SH-SY5Y (cell line): ENCODE measurements around the gene TAOK3.

ENCODE experiments used
- GATA2 ChIP-seq: IDR thresholded peaks from 2 replicates; pipeline ENCODE4 v1.6.1; 2011; ENCODE audit warnings: mild to moderate bottlenecking, low read depth, low read length
- GATA3 ChIP-seq: IDR thresholded peaks from 2 replicates; pipeline ENCODE4 v1.6.1; 2011; ENCODE audit warnings: low read depth, mild to moderate bottlenecking, low read length, moderate library complexity

Gene TAOK3

DNA sequence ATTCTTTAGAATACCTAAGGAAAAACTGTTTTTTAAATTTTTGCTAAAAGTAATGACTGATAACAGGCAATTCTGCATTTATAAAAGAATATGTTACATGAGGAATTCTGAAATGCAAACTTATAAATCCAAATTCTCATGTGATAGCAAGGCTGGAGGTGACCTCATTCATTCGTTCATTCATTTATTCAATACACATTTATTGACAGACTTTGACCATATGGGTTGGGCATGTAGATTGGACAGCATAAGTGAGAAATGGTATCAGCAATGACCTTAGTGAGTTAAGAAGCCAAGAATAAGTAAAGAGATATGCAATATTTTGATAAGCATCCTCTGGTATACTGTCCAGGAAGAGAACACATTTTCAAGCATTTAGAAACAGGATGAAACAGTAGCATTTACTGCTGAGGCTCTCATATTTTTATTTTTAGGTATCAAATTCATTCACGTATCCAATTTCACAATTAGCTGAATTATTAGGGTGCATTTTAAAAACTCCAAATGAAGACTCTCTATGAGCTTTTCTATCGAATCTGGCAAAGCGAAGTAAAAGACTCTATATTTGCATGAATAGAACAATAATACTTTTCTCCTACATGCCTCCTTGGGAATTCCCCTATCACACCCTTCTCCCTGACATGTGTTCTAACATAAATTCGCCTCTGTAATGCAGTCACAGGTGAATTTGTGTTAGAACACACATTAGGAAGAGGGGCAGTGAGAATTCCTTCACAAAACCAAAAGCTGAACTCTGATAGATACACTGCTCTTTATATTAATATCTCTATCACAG lies 186.9 kb downstream of the TAOK3 start:
- TF ChIP-seq GATA3: no peak
- no peak for TF ChIP-seq GATA2

DNA sequence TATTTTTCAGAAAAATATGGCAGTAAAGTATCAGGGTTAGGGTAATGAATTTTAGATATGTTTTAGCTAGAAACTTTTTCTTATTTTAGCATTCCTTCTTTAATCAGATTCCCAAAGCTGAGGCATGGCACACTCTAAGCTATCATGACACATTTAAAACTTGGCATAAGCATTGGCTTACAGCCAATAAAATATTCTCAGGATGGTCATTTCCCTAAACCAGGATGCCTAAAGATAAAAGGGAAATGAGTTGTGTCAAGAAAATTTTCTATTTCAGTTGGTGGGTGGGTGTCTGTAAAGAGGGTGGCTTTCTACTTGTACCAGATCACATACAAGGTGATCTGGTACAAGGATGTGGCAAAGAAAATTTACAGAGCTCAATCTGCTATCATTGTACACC lies 189.0 kb downstream of the TAOK3 start:
- no peak for TF ChIP-seq GATA3
- no peak for TF ChIP-seq GATA2

- TF ChIP-seq GATA2: no peak
- TF ChIP-seq GATA3: no peak
Observed at GRCh38 chr12:118183155-118183554, 189.6 kb downstream of the TAOK3 start.

- TF ChIP-seq GATA2 (no peak), GATA3 (no peak)
Observed at GRCh38 chr12:118175823-118176447, 196.8 kb downstream of the TAOK3 start.

DNA sequence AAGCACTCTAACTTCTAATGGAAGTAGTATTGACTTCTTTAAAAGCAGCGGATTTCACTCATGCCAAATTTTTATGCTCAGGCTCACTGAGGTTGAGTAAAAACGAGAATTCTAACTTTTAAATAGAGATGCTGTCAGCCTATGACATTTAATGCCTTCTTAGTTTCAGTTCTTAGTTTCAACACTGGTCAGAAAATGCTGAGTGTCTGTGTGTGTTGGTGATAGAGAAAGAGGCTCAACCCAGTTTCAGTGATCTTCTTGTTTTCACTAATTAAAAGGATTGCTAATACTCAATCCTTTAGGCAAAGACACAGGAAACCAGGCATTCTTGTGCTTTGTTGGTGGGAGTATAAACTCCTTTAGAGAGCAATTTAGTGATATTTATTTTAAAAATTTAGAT lies 205.8 kb downstream of the TAOK3 start:
- TF ChIP-seq GATA2 (no peak), GATA3 (no peak)

- TF ChIP-seq GATA3 (no peak), GATA2 (peak; percentile 15; the same call in 1 of the 2 replicates)
Observed at GRCh38 chr12:118164798-118165486, 207.8 kb downstream of the TAOK3 start.

DNA sequence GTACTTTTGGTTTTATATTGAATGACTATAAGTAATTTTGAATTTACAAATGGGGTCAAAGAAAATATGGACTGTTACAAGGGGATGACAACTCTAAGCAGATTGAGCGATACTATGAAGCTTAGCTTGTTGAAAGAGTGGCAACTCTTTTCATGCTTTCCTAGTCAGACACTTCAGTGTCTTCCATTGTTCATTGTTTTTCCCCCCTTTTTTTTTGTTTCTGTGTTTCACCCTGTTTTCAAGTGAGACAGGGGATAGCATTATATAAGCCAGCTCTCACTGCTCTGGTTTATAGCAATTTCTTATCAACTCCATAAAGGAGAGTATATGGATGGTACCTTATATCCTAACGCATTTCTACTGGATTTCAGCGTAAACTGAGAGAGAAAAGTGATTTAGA lies 212.2 kb downstream of the TAOK3 start:
- TF ChIP-seq GATA2: no peak

- TF ChIP-seq GATA3 (no peak), GATA2 (no peak)
Observed at GRCh38 chr12:118151755-118152154, 221.0 kb downstream of the TAOK3 start.

GRCh38 chr12:118150625-118151024 lies 222.1 kb downstream of the TAOK3 start:
- no peak for TF ChIP-seq GATA3
- no peak for TF ChIP-seq GATA2

- TF ChIP-seq GATA2 (no peak), GATA3 (no peak)
Observed at GRCh38 chr12:118148287-118148686, 224.4 kb downstream of the TAOK3 start.

DNA sequence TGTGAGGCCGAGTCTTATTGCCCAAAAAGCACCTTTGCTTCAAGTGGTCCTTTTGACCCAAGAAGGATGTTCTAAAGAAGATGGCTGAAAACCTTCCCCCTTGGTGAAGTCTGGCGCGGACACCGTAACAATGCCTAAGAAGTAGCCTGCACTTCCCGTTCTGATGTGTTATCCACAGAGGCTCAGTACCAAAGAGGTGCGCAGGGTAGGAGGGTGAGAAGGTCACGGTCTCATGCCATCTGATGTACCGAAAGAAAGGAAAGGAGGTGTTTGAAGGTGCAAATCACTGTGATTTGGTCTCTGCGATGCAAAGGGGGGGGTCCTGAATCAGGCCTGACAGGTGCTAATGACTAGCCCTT lies 226.9 kb downstream of the TAOK3 start:
- no peak for TF ChIP-seq GATA2
- TF ChIP-seq GATA3: no peak

- TF ChIP-seq GATA3: no peak
- TF ChIP-seq GATA2: no peak
Observed at GRCh38 chr12:118145113-118145797, 227.5 kb downstream of the TAOK3 start.

- TF ChIP-seq GATA3: no peak
- no peak for TF ChIP-seq GATA2
Observed at GRCh38 chr12:118144499-118144898, 228.2 kb downstream of the TAOK3 start.

DNA sequence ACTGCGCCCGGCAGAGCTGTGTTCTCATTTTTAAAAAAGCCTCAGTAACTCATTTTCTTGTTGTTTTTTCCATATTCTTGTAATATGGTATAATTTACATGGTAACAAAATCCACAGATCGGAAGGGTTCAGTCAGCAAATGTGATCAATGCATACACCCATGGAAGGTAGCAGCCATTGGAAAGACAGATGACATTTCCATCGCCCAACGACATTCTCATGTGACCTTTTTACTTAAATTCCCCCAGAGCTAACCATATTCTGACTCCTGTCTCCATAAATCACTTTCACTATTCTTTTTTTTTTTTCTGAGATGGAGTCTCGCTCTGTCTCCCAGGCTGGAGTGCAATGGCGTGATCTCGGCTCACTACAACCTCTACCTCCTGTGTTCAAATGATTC lies 231.9 kb downstream of the TAOK3 start:
- TF ChIP-seq GATA3 (no peak), GATA2 (no peak)
